OCI-LY7 (cell line): ENCODE measurements around the gene LACTB.

Source experiments
- CTCF ChIP-seq: fragments of 200-600 bp; sonication (generic); conservative IDR thresholded peaks from 2 replicates; pipeline ENCODE4 v1.5.1; 2014; ENCODE audit warnings: mild to moderate bottlenecking, antibody characterized with exemption, low read length, moderate library complexity, mixed read lengths
- EZH2phosphoT487 ChIP-seq: fragments of 200-600 bp; sonication (generic); IDR thresholded peaks from 2 replicates; pipeline ENCODE4 v1.6.1; 2018; ENCODE audit warnings: low read depth, borderline replicate concordance, mild to moderate bottlenecking, mixed run types, antibody characterized with exemption, low read length, moderate library complexity, mixed read lengths

GRCh38 chr15:63086271-63086670 is 35.4 kb upstream of the LACTB start:
- TF ChIP-seq CTCF (no peak), EZH2phosphoT487 (no peak)
